Activated CD4-positive, alpha-beta T cell treated with anti-CD3 and anti-CD28 coated beads for 24 hours (primary cell): ENCODE data around the gene EHD3.
"Not testable (repeated sequence)": the region's sequence is repeated elsewhere in the genome, so short reads cannot be mapped to it uniquely, and the experiment has no call there.

Source experiments
- DNase-seq, 2 donors: peaks; one replicate each; pipeline ENCODE4 v3.0.0-alpha.2; 2020; ENCODE audit warnings: low read depth in 2 of 2

EHD3 gene

DNA sequence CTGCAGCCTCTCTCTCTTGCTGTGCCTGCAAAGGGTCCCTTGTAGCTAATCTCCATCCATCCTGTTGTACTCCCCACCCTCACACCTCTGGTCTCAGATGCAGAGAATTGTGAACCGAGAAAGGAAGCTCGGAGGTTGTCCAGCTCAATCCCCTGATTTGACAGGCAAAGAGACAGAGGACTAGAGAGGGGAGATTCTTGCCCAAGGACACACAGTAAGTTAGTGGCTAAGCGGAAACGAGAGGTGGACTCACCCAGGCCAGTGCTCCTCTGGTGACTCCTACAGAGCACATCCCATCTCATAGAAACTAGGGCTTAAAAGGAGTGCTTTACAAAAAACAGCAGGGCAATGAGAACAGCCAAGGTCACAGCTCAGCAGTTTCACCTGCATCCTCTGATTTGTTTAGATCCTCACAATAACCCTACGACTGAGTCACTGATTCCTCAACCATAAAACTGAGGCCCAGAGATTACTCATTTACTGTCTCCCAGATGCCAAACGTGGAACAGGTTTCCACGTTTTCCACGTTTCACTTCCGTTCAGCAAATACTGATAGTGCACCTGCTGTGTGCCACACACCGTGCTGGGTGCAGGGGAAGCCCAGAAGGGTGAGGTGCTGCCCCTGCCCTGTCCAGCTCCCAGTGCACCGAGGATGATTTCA, 22.1 kb downstream of the EHD3 start:
- DNase-seq: no peak

- DNase-seq: no peak
These were observed 22.8 kb downstream of the EHD3 start for GRCh38 chr2:31256611-31257382.

- no peak for DNase-seq
These were observed 24.4 kb downstream of the EHD3 start for GRCh38 chr2:31258351-31258750.

- DNase-seq: no peak
These were observed 25.1 kb downstream of the EHD3 start for GRCh38 chr2:31259075-31259474.

GRCh38 chr2:31260870-31261269, 26.9 kb downstream of the EHD3 start:
- no peak for DNase-seq

DNA sequence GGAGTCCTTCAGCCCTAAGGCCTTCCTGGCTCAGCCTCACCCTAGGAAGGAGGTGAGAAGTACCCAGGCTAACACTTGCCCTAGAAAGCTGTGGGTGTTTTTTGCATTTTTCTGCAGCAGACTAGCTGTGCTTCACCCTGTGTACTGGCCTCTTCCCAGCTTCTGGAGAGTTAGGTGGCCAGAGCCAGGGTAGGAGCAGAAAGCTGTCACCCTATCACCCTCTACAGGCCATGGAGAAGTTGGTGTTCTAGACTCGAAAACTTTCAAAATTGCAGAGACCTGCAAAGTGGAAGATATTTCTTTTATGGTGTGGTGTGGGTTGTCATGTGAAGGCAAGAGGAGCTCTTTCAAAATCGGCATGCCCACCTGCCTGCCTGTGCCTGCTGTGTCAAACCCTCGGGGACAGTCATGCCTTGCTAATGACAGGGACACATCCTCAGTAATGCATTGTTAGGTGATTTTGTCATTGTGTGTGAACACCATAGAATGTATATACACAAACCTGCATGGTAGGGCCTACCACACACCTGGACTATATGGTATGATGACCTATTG, 29.8 kb downstream of the EHD3 start:
- no peak for DNase-seq

DNA sequence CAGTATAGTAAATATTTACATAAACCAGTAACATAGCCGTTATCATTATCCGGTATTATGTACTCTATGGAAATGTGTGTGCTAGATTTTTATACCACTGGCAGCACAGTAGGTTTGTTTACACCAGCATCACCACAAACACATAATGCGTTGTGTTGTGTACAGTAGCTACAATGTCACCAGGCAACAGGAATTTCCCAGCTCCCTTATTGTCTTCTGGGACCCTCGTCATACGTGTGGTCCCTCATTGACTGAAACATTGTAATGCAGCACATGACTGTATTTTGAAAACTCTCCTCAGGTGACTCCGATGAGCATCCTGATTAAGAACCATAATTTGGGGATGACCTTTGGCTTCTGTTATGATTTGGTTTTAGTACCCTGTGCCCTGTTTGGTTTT, 31.3 kb downstream of the EHD3 start:
- DNase-seq: no peak

DNA sequence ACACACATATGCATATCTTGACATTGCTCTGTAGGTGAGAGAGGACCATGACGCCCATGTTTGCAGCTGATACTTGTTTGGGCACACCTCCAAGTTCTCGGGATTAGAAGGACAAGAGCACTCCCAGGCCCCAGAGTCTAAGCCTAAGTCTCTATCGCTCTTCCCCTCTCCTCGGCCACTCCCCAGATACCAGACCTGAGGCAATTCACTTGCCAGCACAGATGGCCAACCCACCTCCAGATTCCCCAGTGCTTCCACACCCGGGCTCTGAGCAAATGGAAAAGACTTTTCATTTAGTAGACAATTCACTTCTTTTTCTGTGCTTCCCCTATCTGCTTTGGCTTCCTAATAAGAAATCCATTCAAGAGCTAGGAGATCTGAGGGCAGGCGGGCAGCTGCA, 32.9 kb downstream of the EHD3 start:
- no peak for DNase-seq

- DNase-seq: no peak
These were observed 33.6 kb downstream of the EHD3 start for GRCh38 chr2:31267437-31268120.

GRCh38 chr2:31268344-31268743, 34.4 kb downstream of the EHD3 start:
- DNase-seq: no peak

- DNase-seq: no peak
These were observed 35.1 kb downstream of the EHD3 start for GRCh38 chr2:31269087-31269486.

DNA sequence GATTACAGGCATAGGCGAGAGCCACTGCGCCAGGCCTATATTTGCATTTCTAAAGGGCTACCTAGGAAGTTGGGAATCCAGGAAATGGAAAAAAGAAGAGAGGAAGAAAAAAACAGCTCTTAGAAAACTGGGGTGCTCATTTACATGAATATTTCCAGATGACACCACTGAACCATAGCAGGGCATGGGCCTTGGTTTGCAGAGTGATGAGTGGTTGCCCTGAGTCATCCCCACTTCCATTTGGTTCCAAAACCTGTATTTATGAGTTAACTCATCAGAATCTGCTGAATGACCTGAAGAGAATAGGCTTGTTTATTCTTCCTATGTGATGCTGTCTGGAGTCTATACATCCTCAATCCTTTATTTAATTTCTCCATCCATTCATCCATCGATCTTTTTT, 36.2 kb downstream of the EHD3 start:
- no peak for DNase-seq

DNA sequence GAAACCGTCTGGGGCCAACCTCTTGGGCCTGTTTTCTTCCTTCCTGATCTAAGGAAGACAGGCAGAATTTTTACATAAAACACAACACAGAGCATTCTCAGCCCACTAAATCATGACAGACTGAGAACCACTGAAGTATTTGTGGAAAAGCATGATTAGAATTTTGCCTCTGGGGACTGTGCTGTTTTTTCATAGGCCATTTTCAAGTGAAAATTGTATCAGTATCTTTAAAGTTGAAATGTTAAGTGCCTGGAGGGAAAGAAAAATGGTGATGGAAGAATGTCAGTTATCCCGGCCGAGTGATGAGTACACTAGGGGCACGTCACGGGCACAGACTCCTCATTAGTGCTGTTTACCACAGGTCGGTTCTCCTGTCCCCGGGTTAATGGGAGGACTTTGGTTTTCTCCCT, 36.9 kb downstream of the EHD3 start:
- DNase-seq: no peak

- DNase-seq: no peak
These were observed 37.9 kb downstream of the EHD3 start for GRCh38 chr2:31271851-31272267.

GRCh38 chr2:31274401-31275075, 40.6 kb downstream of the EHD3 start:
- DNase-seq: no peak

GRCh38 chr2:31275976-31276375, 42.0 kb downstream of the EHD3 start:
- no peak for DNase-seq

GRCh38 chr2:31277621-31278020, 43.7 kb downstream of the EHD3 start:
- DNase-seq: no peak

- DNase-seq: no peak
These were observed 48.7 kb downstream of the EHD3 start for GRCh38 chr2:31282634-31283033.

GRCh38 chr2:31283193-31283919, 49.4 kb downstream of the EHD3 start:
- DNase-seq: not testable (repeated sequence)

GRCh38 chr2:31284107-31284506, 50.2 kb downstream of the EHD3 start:
- DNase-seq: no peak

GRCh38 chr2:31286230-31286629, 52.3 kb downstream of the EHD3 start:
- no peak for DNase-seq
